Gastrocnemius medialis (tissue), 4 donors: ENCODE measurements around the gene MYRIP. TPM values are rescaled to one million over a fixed set of nuclear protein-coding genes. Genes with fewer than 3 reads are reported as not detected.
"Not testable (repeated sequence)": the region's sequence is repeated elsewhere in the genome, so short reads cannot be mapped to it uniquely, and the experiment has no call there.

Experiments
- ATAC-seq, 2 donors: fragments of 150-250 bp; one replicate each; pipeline ENCODE4 v1.9.1; 2016
- DNase-seq, 2 donors: peaks; one replicate each; pipeline ENCODE4 v3.0.0-alpha.2; 2019
- H3K27ac ChIP-seq, 4 donors: fragments of 200-600 bp; sonication (generic); 1 replicate in 1 of 4; 2 replicates in 3 of 4; pipeline ENCODE4 v1.5.1; 2016 to 2018; ENCODE audit warnings: mild to moderate bottlenecking in 2 of 4, moderate library complexity in 1 of 4
- H3K27me3 ChIP-seq, 3 donors: fragments of 200-600 bp; sonication (generic) in 2 of 3; 1 replicate in 1 of 3; 2 replicates in 2 of 3; pipeline versions ENCODE4 v1.5.1 to v1.6.0; 2016 to 2019; ENCODE audit warnings: mild to moderate bottlenecking in 1 of 3, moderate library complexity in 1 of 3
- H3K36me3 ChIP-seq, 2 donors: fragments of 200-600 bp; sonication (generic) in 1 of 2; one replicate each; pipeline ENCODE4 v1.5.1; 2017 to 2018
- H3K4me1 ChIP-seq, 2 donors: fragments of 200-600 bp; sonication (generic) in 1 of 2; one replicate each; pipeline ENCODE4 v1.5.1; 2016 to 2017; ENCODE audit warnings: mild to moderate bottlenecking in 2 of 2
- H3K4me3 ChIP-seq, 4 donors: fragments of 200-600 bp; sonication (generic) in 3 of 4; 1 replicate in 1 of 4; 2 replicates in 3 of 4; pipeline ENCODE4 v1.5.1; 2016 to 2019; ENCODE audit warnings: mild to moderate bottlenecking in 2 of 4
- H3K9me3 ChIP-seq, 3 donors: fragments of 200-600 bp; sonication (generic) in 2 of 3; 1 replicate in 1 of 3; 2 replicates in 2 of 3; pipeline ENCODE4 v1.5.1; 2016 to 2019
- POLR2A ChIP-seq, 2 donors: fragments of 450-650 bp; IDR thresholded peaks; one replicate each; pipeline ENCODE4 v1.6.1; 2017; ENCODE audit warnings: antibody characterized with exemption in 2 of 2, mild to moderate bottlenecking in 2 of 2, moderate library complexity in 2 of 2
- in situ Hi-C, 4 donors: fragments of 200-750 bp; cut with MboI; loops; one replicate each; pipeline versions ENCODE4 v1.15.0 to v1.8.0; 2017; ENCODE audit warnings: low sequenced_read_pairs in 4 of 4
- intact Hi-C: fragments of 100-400 bp; cut with DNase I; formaldehyde crosslinking; loops from one replicate; pipeline ENCODE4 v1.15.1; 2023; ENCODE audit warnings: low total_unique reads
- total RNA-seq, 4 donors: library from RNA; depleted of rRNA; stranded (reverse); fragments of >200 nt; gene quantifications; one replicate each; pipeline versions ENCODE4 v1.1.0 to v1.2.3, GENCODE V29; 2016
- TF ChIP-seq, protein P1 (sequence below), 5 experiments: fragments of 450-650 bp in 3 of 5; fragments of 200-600 bp in 2 of 5; sonication (generic) in 2 of 5; IDR thresholded peaks in 4 of 5; conservative IDR thresholded peaks in 1 of 5; 1 replicate in 4 of 5; 2 replicates in 1 of 5; pipeline ENCODE4 v1.5.1; 2016 to 2019; ENCODE audit warnings: antibody characterized with exemption in 5 of 5, mild to moderate bottlenecking in 3 of 5, moderate library complexity in 3 of 5

MYRIP gene
- total RNA-seq, 4 donors from 2014 or later = 0.66 to 1.9 (median 1.5) TPM

DNA sequence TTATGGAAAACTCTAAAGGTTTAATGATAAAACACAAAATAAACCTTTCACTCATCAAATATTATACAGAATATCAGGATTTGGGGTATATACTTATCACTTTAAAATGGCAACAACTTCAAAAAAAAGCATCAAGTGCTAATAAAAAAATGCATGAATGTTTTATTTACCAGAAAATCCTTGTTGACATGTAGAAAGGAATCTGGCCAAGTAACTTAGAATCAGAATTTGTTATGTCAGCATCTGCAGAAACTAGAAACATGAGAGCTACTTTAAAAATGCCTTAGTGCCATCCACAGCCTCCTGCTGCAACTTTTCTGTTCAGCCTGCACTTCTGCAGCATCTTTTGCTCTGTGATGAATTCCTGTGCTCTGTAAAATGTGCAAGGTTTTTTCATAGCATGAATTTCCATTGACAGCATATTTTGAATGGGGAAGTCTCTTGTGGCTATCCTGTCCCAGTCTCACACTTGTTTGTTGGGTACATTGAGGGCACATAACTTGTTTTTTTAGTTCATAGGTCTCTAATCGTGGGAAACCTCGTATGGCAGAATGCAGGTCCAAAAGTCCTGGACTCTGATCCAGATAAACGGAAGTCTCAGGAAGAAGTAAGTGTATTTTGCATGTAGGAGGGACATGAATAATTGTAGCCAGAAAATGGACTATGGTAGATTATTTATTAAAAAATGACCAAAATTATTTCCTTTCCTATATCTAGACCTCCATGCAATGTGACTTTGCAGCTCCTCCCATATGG, 21.1 kb upstream of the MYRIP start:
- in situ Hi-C loops = no loop called here
- Histone ChIP-seq H3K36me3 (no peaks in the 10 kb centered on the region), H3K27ac (no peak overlapping the region), H3K27me3 (no peaks in the 10 kb centered on the region), H3K4me1 (no peaks in the 10 kb centered on the region), H3K4me3 (no peak overlapping the region), H3K9me3 (no peaks in the 10 kb centered on the region)
- TF ChIP-seq, protein P1, sequence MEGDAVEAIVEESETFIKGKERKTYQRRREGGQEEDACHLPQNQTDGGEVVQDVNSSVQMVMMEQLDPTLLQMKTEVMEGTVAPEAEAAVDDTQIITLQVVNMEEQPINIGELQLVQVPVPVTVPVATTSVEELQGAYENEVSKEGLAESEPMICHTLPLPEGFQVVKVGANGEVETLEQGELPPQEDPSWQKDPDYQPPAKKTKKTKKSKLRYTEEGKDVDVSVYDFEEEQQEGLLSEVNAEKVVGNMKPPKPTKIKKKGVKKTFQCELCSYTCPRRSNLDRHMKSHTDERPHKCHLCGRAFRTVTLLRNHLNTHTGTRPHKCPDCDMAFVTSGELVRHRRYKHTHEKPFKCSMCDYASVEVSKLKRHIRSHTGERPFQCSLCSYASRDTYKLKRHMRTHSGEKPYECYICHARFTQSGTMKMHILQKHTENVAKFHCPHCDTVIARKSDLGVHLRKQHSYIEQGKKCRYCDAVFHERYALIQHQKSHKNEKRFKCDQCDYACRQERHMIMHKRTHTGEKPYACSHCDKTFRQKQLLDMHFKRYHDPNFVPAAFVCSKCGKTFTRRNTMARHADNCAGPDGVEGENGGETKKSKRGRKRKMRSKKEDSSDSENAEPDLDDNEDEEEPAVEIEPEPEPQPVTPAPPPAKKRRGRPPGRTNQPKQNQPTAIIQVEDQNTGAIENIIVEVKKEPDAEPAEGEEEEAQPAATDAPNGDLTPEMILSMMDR (IDR thresholded peaks at IDR 0.05 in 4 of 5, conservative IDR thresholded peaks at IDR 0.05 in 1 of 5) = no peak
- TF ChIP-seq POLR2A (IDR thresholded peaks at IDR 0.05) = no peak
- intact Hi-C loops = no loop called here
- ATAC-seq = no peak
- no peak for DNase-seq

DNA sequence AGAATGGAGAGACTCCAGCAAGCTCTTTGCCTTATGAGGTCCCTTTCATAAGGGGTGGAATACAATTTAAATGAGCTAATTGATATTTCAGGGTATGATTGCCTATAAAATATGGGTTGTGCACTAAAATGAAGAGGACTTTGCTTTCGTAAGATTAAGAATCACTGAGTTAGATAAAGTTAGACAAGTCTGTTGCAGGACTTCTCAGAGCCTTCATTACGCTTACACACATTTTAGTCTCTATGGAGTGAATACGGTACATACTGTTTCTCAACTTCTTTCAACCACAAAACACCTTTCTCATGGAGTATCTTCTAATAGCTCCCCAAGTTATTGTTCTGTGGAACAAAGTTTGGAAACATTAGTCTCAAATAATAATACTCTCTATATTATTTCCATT, 17.8 kb upstream of the MYRIP start:
- Histone ChIP-seq H3K4me3 (no peak overlapping the region), H3K9me3 (no peaks in the 10 kb centered on the region), H3K27me3 (no peaks in the 10 kb centered on the region), H3K4me1 (no peaks in the 10 kb centered on the region), H3K36me3 (no peaks in the 10 kb centered on the region), H3K27ac (no peak overlapping the region)
- intact Hi-C loops = no loop called here
- TF ChIP-seq, protein P1 (IDR thresholded peaks at IDR 0.05 in 4 of 5, conservative IDR thresholded peaks at IDR 0.05 in 1 of 5) = no peak
- no peak for TF ChIP-seq POLR2A (IDR thresholded peaks at IDR 0.05)
- ATAC-seq = no peak
- in situ Hi-C loops = no loop called here
- no peak for DNase-seq

DNA sequence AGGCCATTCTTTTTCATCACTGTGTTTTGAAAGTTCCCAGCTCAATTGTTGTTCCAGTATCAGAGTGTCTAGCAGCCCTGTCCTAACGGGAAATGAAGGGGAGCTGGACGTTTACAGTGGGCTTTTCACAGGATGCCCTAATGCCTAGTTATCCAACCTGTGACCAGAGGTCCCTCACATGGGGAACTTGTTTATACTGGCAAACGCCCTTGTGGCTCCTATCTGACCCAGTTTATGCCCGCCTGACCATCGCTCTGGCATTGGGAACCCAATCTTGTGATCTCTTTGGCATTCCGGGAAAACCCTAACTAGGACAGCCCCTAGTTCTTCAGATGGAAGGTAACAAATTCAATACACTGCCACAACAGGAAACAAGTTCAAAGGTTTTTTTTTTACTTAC, 14.5 kb upstream of the MYRIP start:
- ATAC-seq (no peak), DNase-seq (no peak)
- TF ChIP-seq, protein P1 (IDR thresholded peaks at IDR 0.05 in 4 of 5, conservative IDR thresholded peaks at IDR 0.05 in 1 of 5) = no peak
- TF ChIP-seq POLR2A (IDR thresholded peaks at IDR 0.05) = no peak
- Histone ChIP-seq H3K9me3 (no peaks in the 10 kb centered on the region), H3K4me3 (no peak overlapping the region), H3K27me3 (no peaks in the 10 kb centered on the region), H3K36me3 (no peaks in the 10 kb centered on the region), H3K4me1 (no peaks in the 10 kb centered on the region), H3K27ac (no peak overlapping the region)
- intact Hi-C loops = no loop called here
- in situ Hi-C loops = no loop called here

DNA sequence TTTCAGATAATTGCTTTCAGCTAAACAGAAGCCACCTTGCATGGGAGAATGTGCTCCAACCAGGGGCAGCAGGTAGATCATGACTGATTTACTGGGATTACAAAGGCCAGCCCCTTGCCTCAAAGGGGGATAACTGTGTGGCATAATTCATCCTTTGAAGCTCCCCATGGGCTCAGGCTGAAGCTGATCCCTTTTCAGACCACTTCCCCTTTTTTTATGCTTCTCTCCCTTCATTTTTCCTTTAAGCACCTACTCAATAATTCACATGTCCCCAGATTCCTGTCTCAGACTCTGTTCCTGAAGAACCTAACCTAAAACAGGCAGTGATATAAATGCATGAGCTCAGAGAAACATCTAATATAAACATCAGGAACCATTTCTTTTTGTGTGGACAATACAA, 8.2 kb upstream of the MYRIP start:
- H3K4me3 ChIP-seq = no peak overlapping the region
- intact Hi-C loops = loop anchor here (5.0 kb wide), 1 partner anchor 366 kb away; no protein-coding TSS in a partner anchor
- TF ChIP-seq POLR2A (IDR thresholded peaks at IDR 0.05) = no peak
- TF ChIP-seq, protein P1 (IDR thresholded peaks at IDR 0.05 in 4 of 5, conservative IDR thresholded peaks at IDR 0.05 in 1 of 5) = no peak
- DNase-seq (no peak), ATAC-seq (no peak)
- in situ Hi-C loops = no loop called here
- H3K36me3 ChIP-seq = no peaks in the 10 kb centered on the region
- no peaks in the 10 kb centered on the region for H3K9me3 ChIP-seq
- no peak overlapping the region for H3K27ac ChIP-seq
- no peaks in the 10 kb centered on the region for H3K4me1 ChIP-seq
- peaks cover 0 to 7% (median 0%) of the 10 kb centered on the region in 3 donors for H3K27me3 ChIP-seq

DNA sequence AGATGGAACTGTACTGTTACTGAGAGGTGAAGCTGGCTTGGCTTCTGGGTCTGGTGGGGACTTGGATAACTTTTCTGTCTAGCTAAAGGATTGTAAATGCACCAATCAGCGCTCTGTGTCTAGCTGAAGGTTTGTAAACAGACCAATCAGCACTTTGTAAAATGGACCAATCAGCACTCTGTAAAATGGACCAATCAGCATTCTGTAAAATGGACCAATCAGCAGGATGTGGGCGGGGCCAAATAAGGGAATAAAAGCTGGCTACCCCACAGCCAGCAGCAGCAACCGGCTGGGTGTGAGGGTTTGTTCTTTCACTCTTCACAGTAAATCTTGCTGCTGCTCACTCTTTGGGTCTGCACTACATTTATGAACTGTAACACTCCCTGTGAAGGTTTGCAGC, 6.9 kb upstream of the MYRIP start:
- H3K27ac ChIP-seq, H3K36me3 ChIP-seq, H3K9me3 ChIP-seq, DNase-seq, in situ Hi-C loops, H3K4me3 ChIP-seq, H3K27me3 ChIP-seq, H3K4me1 ChIP-seq, ATAC-seq: not testable (repeated sequence)
- intact Hi-C loops = loop anchor here (5.0 kb wide), 1 partner anchor 365 kb away; no protein-coding TSS in a partner anchor
